ENCODE measurements around the gene ZC3HAV1. TPM values are rescaled to one million over a fixed set of nuclear protein-coding genes. Genes with fewer than 3 reads are reported as not detected.

ZC3HAV1 gene
- total RNA-seq, 1 donor from 2014 or later: 23.7 TPM

- Mint-ChIP-seq H3K4me3 (no peak overlapping the region), H3K27ac (no peak overlapping the region), H3K4me1 (no peaks in the 10 kb centered on the region), H3K36me3 (peaks cover 22% of the 10 kb centered on the region), H3K9me3 (no peaks in the 10 kb centered on the region), H3K27me3 (ENCODE audit: low read depth) (no peaks in the 10 kb centered on the region)
- DNase-seq (ENCODE audit: low spot score in 2 of 2, unreplicated experiment in 2 of 2): no peak
- no peak for TF ChIP-seq CTCF (IDR thresholded peaks at IDR 0.05; ENCODE audit: unreplicated experiment)
Measured at GRCh38 chr7:139044813-139045794, 64.4 kb downstream of the ZC3HAV1 start.

DNA sequence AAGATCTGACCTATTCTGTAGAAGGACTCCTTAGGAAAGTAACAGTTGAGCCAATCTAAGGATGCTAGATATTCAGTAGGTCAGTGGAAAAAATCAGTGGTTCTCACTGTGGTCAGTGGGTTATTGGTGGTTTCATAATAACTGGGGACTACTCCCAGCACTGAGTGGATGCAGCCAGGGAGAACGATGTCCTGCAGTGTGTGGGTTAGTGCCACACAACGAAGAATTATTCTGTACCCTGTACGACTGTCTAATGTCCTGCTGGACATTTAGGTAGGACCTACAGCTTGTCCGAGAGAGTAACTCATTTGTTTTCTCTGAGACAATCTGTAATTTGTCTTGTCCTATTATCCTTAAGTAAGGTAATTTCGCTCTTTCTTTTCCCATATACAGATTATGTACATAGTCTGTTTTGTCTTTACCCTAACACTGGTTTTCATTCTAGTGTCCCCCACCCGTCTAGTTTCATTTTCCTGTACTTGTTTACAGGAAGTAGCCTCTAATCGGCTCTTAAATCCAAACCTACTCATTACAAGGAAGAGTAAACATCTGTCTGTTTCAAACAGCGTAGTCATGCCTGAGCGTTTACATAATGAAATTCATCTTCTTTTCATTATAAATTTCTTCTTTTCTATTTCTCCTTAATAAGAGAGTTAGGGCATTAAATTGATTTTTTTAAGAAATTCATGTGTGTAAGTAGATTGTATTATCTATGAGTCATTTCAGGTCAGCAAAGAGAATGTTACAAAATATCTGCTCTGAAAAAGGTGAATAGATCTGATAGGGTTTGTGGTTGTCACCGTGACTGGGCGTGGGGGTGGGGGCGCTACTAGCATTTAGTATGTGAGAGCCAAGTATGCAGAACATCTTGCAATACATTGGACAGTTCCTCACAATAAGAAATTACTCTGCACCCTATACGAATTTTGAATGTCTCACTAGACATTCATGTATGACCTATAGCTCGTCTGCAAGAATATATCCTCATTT lies 65.4 kb downstream of the ZC3HAV1 start:
- H3K4me3 Mint-ChIP-seq: no peak overlapping the region
- no peak overlapping the region for H3K27ac Mint-ChIP-seq
- DNase-seq (ENCODE audit: low spot score in 2 of 2, unreplicated experiment in 2 of 2): no peak
- TF ChIP-seq CTCF (IDR thresholded peaks at IDR 0.05; ENCODE audit: unreplicated experiment): no peak
- no peaks in the 10 kb centered on the region for H3K9me3 Mint-ChIP-seq
- peaks cover 20% of the 10 kb centered on the region for H3K36me3 Mint-ChIP-seq
- H3K27me3 Mint-ChIP-seq (ENCODE audit: low read depth): peaks cover 2% of the 10 kb centered on the region
- H3K4me1 Mint-ChIP-seq: no peaks in the 10 kb centered on the region

DNA sequence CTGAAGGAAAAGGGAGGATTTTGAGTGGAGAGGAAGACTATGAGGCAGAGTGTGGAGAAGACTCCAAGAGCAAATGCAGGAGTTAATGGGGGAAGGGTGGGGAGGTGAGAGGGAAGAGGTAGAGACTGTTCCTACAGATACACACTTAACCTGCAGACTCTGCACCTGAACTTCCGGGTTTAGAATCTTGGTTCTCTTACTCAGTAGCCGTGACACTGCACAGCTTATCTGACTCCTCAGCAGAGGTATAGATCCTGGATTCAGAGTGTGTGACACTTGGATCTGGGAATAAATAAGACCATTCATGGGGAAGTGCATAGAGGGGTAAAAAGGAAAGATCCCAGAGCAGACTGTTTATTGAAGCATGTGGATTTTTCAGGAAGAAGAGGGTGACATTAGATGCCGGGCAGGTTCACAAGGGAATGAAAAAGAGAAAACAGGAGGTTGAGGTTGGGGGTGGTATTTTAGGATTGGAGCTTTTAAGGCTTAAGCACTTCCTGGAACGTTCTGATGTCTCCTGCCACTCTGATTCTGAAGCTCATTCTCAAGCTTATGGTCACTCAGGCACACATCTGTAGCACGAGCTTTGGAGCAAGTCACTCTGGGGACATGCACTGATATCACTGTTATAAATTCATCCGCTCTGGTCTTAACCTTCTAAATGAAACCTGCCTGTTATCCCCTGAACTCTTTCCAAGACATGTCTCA lies 68.0 kb downstream of the ZC3HAV1 start:
- Mint-ChIP-seq H3K27me3 (ENCODE audit: low read depth) (peaks cover 13% of the 10 kb centered on the region), H3K4me3 (no peak overlapping the region), H3K36me3 (peaks cover 13% of the 10 kb centered on the region), H3K27ac (no peak overlapping the region), H3K9me3 (no peaks in the 10 kb centered on the region), H3K4me1 (no peaks in the 10 kb centered on the region)
- DNase-seq (ENCODE audit: low spot score in 2 of 2, unreplicated experiment in 2 of 2): no peak
- TF ChIP-seq CTCF (IDR thresholded peaks at IDR 0.05; ENCODE audit: unreplicated experiment): no peak

GRCh38 chr7:139038691-139039090 lies 70.8 kb downstream of the ZC3HAV1 start:
- H3K36me3 Mint-ChIP-seq: peaks cover 5% of the 10 kb centered on the region
- H3K4me1 Mint-ChIP-seq: no peaks in the 10 kb centered on the region
- no peaks in the 10 kb centered on the region for H3K9me3 Mint-ChIP-seq
- H3K4me3 Mint-ChIP-seq: no peak overlapping the region
- H3K27ac Mint-ChIP-seq: no peak overlapping the region
- H3K27me3 Mint-ChIP-seq (ENCODE audit: low read depth): peaks cover 13% of the 10 kb centered on the region
- no peak for TF ChIP-seq CTCF (IDR thresholded peaks at IDR 0.05; ENCODE audit: unreplicated experiment)
- DNase-seq (ENCODE audit: low spot score in 2 of 2, unreplicated experiment in 2 of 2): no peak

DNA sequence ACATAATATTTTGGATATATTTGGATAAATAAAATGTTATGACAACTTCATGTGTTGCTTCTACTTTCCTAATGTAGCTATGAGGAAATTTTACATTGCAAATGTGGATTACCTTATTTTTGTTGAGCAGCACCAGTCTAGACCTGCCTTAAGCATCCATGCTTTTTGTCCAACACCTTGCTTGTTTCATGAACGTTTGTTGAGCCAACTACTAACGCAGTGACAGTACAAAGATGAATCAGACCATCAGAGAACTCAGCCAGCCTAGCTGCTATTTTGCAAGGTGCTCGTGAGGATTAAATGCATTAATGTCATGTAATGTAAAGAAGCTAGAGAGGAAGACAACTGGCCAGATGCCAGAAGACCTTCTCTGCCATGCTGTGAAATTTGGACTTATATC lies 72.6 kb downstream of the ZC3HAV1 start:
- no peak for DNase-seq (ENCODE audit: low spot score in 2 of 2, unreplicated experiment in 2 of 2)
- Mint-ChIP-seq H3K4me1 (no peaks in the 10 kb centered on the region), H3K27me3 (ENCODE audit: low read depth) (peaks cover 13% of the 10 kb centered on the region), H3K9me3 (peaks cover 3% of the 10 kb centered on the region), H3K36me3 (no peaks in the 10 kb centered on the region), H3K27ac (no peak overlapping the region), H3K4me3 (no peak overlapping the region)
- no peak for TF ChIP-seq CTCF (IDR thresholded peaks at IDR 0.05; ENCODE audit: unreplicated experiment)

All from mesothelial cell of epicardium (in vitro differentiated cells).